Astrocyte (in vitro differentiated cells and primary cell): ENCODE data around the gene UQCR10.

Experiments
- CTCF ChIP-seq: IDR thresholded peaks from 2 replicates; pipeline ENCODE4 v1.5.1; 2011; ENCODE audit warnings: low read depth, mild to moderate bottlenecking, inconsistent platforms, low read length, moderate library complexity; ENCODE audit not compliant: insufficient read depth
- EZH2 ChIP-seq: IDR thresholded peaks from 2 replicates; pipeline ENCODE4 v1.6.1; 2012; ENCODE audit warnings: mild to moderate bottlenecking, low read length, inconsistent platforms; ENCODE audit not compliant: insufficient read depth

- TF ChIP-seq CTCF = no peak
- TF ChIP-seq EZH2 = no peak
Observed at GRCh38 chr22:29744902-29745301, 22.3 kb upstream of the UQCR10 start.
